LNCAP (cell line): ENCODE results near the gene GALNT12.

Experiments
- TF ChIP-seq, protein P1 (sequence below): fragments of 450-650 bp; IDR thresholded peaks from 2 replicates; pipeline ENCODE4 v1.5.1; 2017; ENCODE audit warnings: mild to moderate bottlenecking

The GALNT12 gene

DNA sequence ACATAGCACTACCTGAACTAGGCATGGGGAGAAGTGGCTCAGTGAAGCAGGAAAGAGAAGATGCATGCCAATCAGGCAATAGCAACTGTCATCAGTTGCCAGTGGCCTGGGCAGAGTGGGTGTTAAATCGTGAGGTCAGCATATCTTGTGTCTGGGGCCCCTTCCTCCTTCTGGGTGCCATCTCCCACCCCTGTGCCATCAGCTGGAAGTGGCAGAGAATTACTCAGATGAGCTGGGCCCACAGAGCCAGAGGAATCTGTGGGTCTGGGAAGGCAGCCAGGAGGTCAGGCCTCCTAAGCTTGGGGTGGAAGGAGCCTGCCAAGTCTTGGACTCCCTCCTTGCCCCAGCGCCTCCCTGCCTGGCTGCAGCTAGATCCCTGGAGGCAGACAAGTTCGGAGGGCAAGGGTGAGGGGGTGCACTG, 66.5 kb downstream of the GALNT12 start:
- TF ChIP-seq, protein P1, sequence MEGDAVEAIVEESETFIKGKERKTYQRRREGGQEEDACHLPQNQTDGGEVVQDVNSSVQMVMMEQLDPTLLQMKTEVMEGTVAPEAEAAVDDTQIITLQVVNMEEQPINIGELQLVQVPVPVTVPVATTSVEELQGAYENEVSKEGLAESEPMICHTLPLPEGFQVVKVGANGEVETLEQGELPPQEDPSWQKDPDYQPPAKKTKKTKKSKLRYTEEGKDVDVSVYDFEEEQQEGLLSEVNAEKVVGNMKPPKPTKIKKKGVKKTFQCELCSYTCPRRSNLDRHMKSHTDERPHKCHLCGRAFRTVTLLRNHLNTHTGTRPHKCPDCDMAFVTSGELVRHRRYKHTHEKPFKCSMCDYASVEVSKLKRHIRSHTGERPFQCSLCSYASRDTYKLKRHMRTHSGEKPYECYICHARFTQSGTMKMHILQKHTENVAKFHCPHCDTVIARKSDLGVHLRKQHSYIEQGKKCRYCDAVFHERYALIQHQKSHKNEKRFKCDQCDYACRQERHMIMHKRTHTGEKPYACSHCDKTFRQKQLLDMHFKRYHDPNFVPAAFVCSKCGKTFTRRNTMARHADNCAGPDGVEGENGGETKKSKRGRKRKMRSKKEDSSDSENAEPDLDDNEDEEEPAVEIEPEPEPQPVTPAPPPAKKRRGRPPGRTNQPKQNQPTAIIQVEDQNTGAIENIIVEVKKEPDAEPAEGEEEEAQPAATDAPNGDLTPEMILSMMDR, result no peak

DNA sequence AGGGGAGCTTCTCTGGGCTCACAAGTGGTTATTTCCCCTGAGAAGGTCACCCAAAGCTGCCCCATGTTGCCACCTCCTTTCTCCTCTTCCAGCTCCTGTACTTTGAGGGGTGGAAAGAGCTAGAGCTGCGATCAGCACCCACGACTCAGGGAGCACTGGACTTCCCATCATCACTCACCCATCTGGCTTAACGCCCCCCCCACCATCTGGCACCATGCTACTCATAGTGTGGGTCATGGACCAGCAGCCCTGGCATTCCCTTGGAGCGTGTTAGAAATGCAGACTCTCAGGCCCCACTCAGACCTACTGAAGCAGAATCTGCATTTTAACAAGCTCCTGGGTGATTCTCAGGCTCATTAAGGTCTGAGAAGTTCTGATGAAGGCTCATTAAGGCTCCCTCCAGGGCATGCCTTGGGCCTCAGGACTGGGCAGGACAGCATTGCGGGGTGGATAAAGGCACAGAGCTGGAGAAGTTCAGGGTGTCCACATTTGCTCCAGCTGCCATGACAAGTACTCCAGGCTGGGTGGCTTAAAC, 67.3 kb downstream of the GALNT12 start:
- TF ChIP-seq, protein P1, result no peak

DNA sequence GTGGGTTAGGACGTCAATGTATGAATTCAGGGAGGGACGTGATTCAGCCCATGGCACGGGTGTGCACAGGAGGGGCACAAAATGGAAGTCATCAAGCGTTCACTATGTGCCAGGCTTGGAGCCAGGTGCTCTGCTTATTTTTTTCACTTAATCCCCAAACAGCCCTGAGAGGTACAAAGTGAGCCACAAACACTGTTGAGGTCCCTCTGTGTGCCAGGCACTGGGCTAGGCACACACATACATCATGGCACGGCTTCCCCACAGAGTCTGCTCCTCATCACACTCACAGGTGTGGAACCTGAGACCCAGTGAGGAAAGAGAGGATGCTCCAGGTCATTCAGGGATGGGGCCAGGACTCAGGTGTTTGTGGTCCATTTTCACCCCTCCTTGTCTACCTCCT, 68.1 kb downstream of the GALNT12 start:
- TF ChIP-seq, protein P1, result no peak

DNA sequence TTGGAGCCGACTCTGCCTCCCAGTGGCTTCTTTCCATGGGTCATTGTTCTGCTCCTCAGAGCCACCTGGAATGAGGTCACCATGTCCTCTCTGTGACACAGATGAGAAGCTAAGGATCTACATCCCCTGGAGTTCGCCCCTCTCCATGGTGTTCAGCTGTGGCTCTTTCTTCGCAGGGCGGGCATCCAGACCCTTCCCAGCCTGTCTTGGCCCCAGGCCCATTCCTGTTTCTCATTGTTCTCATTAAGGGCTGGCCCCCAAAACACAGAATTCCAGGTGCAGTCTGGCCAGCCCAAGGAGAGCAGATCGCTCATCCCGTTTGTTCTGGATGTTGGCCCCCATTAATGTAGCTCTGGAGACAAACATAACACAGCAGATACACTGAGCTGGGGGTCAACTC, 69.8 kb downstream of the GALNT12 start:
- TF ChIP-seq, protein P1, result no peak

DNA sequence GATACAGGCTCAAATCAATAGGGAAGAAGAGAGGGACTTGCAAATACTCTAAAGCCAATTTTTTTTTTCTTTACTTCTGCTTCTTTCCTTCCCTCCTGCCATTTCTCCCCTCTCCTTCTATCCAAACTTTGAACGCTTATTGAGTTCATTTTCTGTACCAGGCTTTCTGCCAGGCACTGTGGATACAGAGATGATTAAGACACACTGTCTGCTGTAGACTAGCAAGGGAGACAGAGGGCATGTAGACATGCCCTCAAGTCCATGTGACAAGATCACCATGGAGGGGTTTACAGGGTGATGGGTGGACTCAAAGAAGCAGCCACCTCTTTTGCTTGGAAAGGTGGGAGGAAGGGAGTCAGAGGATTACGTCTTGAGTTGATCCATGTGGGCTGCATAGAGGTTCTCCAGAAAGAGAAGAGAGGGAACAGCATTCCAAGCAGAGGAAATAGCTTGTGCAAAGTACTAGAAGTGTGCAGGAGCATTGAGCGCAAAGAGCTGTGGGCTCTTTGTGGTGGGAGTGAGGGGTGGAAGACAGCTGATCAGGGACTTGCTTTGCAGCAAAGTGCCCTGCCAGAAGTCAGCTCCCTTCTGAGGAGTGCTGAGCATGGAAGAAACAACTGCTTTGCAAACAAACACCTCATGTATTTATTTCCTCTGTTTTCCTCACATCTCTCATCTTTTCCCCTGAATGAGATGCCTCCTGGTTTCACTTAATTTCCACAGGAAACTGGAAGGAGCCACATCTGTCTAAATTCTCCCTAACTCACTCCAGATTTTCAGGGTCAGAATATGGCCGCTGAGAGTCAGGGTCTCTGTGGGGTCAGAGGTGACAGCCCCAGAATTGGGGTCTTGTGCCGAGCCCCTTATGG, 71.9 kb downstream of the GALNT12 start:
- TF ChIP-seq, protein P1, result no peak

DNA sequence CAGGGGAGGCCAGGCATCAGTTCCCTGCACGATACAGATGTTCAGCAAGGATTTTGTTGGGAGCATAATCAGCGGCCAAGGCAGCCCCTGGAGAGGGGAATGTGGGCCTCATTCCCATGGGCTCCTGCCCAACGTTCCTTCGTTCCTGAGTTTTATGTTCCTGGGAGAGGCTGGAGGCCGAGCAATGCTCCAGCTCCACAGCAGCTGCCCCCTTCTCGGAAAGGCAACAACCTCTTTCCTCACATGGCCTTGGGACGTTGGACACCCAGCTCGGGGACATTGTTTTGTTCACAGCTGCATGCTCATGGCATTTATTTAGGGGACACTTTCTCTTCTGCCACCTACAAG, 72.5 kb downstream of the GALNT12 start:
- TF ChIP-seq, protein P1, result no peak

DNA sequence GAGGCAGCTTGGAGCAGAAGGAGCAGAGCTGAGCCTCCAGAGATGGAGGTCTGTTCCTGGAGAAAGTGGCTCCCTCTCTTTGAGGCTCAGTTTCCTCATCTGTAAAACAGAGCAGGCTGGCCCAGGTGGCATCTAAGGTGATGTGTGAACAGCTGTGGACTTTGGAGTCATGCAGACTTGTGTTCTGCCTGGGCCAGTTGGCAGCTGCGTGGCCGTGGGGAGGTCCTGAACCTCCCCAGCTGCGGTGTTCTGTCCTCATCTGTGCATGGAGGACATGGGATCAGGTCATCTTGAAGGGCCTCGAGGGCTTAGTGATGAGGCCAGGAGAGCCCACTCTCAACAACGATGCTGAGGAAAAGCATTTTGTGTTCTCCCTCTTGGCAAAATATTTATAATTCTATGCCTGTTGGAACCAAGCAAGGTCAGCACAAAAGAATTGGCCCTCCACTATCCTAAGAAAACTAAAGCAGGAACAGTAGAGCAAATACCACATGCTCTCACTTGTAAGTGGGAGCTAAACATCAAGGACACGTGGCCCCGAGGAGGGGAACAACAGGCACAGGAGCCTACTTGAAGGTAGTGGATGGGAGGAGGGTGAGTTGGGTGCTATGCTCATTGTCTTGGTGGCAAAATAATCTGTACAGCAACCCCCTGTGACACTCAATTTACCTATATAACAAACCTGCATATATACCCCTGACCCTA, 73.0 kb downstream of the GALNT12 start:
- TF ChIP-seq, protein P1, result no peak
